Kidney (tissue), 14 donors: Measurements from ENCODE around the gene SRGAP3. TPM values are rescaled to one million over a fixed set of nuclear protein-coding genes. Genes with fewer than 3 reads are reported as not detected.

Source experiments
- DNase-seq, 5 donors: peaks; one replicate each; pipeline ENCODE4 v3.0.0-alpha.2; 2013 to 2020
- FAIRE-seq: peaks from 2 replicates; lab custom pipeline; 2012; peaks lifted over from hg19 to GRCh38; lab: Jason Lieb, UNC
- H3K27ac ChIP-seq, 2 donors: one replicate each; pipeline ENCODE4 v1.7.0; 2013; ENCODE audit warnings: low read depth in 2 of 2, low read length in 2 of 2, inconsistent platforms in 1 of 2
- H3K27me3 ChIP-seq: one replicate; pipeline ENCODE4 v1.7.1; 2013; ENCODE audit warnings: low read length, inconsistent platforms; ENCODE audit not compliant: control insufficient read depth, insufficient read depth
- H3K36me3 ChIP-seq, 3 donors: one replicate each; pipeline versions ENCODE4 v1.7.0 to v1.7.1; 2013; ENCODE audit warnings: low read length in 3 of 3, control low read depth in 1 of 3, inconsistent platforms in 1 of 3; ENCODE audit not compliant: insufficient read depth in 3 of 3, control insufficient read depth in 2 of 3
- H3K4me1 ChIP-seq, 3 donors: one replicate each; pipeline versions ENCODE4 v1.7.0 to v1.7.1; 2013; ENCODE audit warnings: low read length in 3 of 3, inconsistent platforms in 1 of 3, low read depth in 1 of 3; ENCODE audit not compliant: control insufficient read depth in 2 of 3, insufficient read depth in 2 of 3
- H3K4me3 ChIP-seq, 3 donors: one replicate each; pipeline versions ENCODE4 v1.7.0 to v1.8.1; 2013; ENCODE audit warnings: low read length in 3 of 3, control low read depth in 1 of 3, inconsistent platforms in 1 of 3
- H3K9ac ChIP-seq, 3 donors: one replicate each; pipeline versions ENCODE4 v1.7.0 to v1.7.1; 2013; ENCODE audit warnings: low read length in 3 of 3, control low read depth in 1 of 3, inconsistent platforms in 1 of 3
- H3K9me3 ChIP-seq, 3 donors: one replicate each; pipeline versions ENCODE4 v1.7.0 to v1.7.1; 2013; ENCODE audit warnings: low read length in 3 of 3, control low read depth in 1 of 3, inconsistent platforms in 1 of 3; ENCODE audit not compliant: control insufficient read depth in 2 of 3, insufficient read depth in 1 of 3
- CTCF ChIP-seq: IDR thresholded peaks from 3 replicates; pipeline ENCODE4 v1.5.1; 2012; ENCODE audit warnings: mild to moderate bottlenecking, moderate library complexity, borderline replicate concordance; ENCODE audit not compliant: insufficient read depth; ENCODE audit errors: extremely low read depth
- intact Hi-C: fragments of 100-400 bp; cut with DNase I; formaldehyde crosslinking; loops from one replicate; pipeline ENCODE4 v1.11.1; 2022
- polyA plus RNA-seq: library from polyadenylated mRNA; stranded (reverse); fragments of 350-450 nt; fragmentation: Illumina TruSeq; extraction: RNeasy Lipid Tissue Mini Kit (QIAGEN cat#74804); gene quantifications from one replicate; pipeline ENCODE4 v1.2.3, GENCODE V29; 2014; ENCODE audit warnings: low read depth, low replicate concordance; ENCODE audit not compliant: insufficient read depth
- total RNA-seq: library from RNA; stranded (reverse); fragmentation: NEBNext Ultra II Directional; extraction: Animal tissue kit (Norgen Biotek cat#: 25700); gene quantifications from one replicate; pipeline ENCODE4 v1.2.1, GENCODE V29; 2021
- donor health status: control.
- donor health status: control.
- donor health status: control.
- donor health status: control.
- donor health status: control.
- donor health status: DM: yes; HTN: yes; CAD: no.
- donor health status: Normal renal cell carcinoma (clear cell type).

SRGAP3 gene
- total and polyA plus RNA-seq, 2 donors from 2014 or later: 4.1 to 24.3 TPM

DNA sequence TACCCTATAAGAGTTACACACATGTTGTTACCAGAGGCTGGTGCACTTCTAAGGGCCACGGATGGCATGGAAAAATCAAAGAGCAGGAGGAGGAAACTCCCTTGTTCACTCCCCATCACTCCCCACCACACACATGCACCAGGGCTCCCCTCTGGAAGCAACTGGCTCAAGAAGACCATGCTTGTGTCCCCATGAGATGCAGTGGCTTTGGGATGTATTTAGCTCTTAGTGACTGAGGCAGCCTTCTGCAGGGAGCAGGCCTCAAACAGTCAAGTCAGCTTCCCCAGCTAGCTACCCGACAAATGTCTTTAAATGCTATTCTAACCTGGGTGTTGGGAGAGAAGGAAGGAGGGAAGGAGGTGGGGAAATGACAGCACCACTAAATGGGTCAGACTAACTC is 253.2 kb downstream of the SRGAP3 start:
- DNase-seq (no peak), FAIRE-seq (no peak)
- Histone ChIP-seq H3K4me3 (no peak overlapping the region), H3K4me1 (peaks cover 0 to 2% (median 0%) of the 10 kb centered on the region in 3 donors), H3K9me3 (no peaks in the 10 kb centered on the region), H3K9ac (no peak overlapping the region), H3K27me3 (no peaks in the 10 kb centered on the region), H3K27ac (no peak overlapping the region), H3K36me3 (peaks cover 0 to 6% (median 0%) of the 10 kb centered on the region in 3 donors)
- TF ChIP-seq CTCF: no peak
- intact Hi-C loops: loop anchor here (10.0 kb wide), 1 partner anchor 69 kb away; no protein-coding TSS in a partner anchor

- H3K4me3 ChIP-seq: no peak overlapping the region
- no peak overlapping the region for H3K9ac ChIP-seq
- no peaks in the 10 kb centered on the region for H3K9me3 ChIP-seq
- peaks cover 0 to 2% (median 0%) of the 10 kb centered on the region in 3 donors for H3K4me1 ChIP-seq
- H3K36me3 ChIP-seq: peaks cover 0 to 6% (median 0%) of the 10 kb centered on the region in 3 donors
- H3K27me3 ChIP-seq: no peaks in the 10 kb centered on the region
- no peak for TF ChIP-seq CTCF
- H3K27ac ChIP-seq: no peak overlapping the region
- FAIRE-seq (no peak), DNase-seq (no peak)
- intact Hi-C loops: loop anchor here (10.0 kb wide), 1 partner anchor 71 kb away; no protein-coding TSS in a partner anchor
These were observed 255.2 kb downstream of the SRGAP3 start for GRCh38 chr3:8994226-8994625.

- Histone ChIP-seq H3K4me3 (no peak overlapping the region), H3K9ac (no peak overlapping the region), H3K9me3 (no peaks in the 10 kb centered on the region), H3K36me3 (peaks cover 0 to 6% (median 0%) of the 10 kb centered on the region in 3 donors), H3K27ac (no peak overlapping the region), H3K27me3 (no peaks in the 10 kb centered on the region), H3K4me1 (peaks cover 0 to 2% (median 0%) of the 10 kb centered on the region in 3 donors)
- intact Hi-C loops: loop anchor here (10.0 kb wide), 1 partner anchor 71 kb away; no protein-coding TSS in a partner anchor
- FAIRE-seq (no peak), DNase-seq (no peak)
- no peak for TF ChIP-seq CTCF
These were observed 256.1 kb downstream of the SRGAP3 start for GRCh38 chr3:8993331-8993730.
